ENCODE measurements around the gene TRPC4.
"Not testable (repeated sequence)": the region's sequence is repeated elsewhere in the genome, so short reads cannot be mapped to it uniquely, and the experiment has no call there.

Gene TRPC4

GRCh38 chr13:37811441-37811840, 58.1 kb downstream of the TRPC4 start:
- no peak for DNase-seq

- DNase-seq: no peak
These were observed 62.9 kb downstream of the TRPC4 start for GRCh38 chr13:37806666-37807065.

GRCh38 chr13:37797631-37798030, 71.9 kb downstream of the TRPC4 start:
- no peak for DNase-seq

GRCh38 chr13:37796795-37797194, 72.8 kb downstream of the TRPC4 start:
- not testable (repeated sequence) for DNase-seq

GRCh38 chr13:37795326-37795725, 74.2 kb downstream of the TRPC4 start:
- no peak for DNase-seq

- no peak for DNase-seq
These were observed 77.9 kb downstream of the TRPC4 start for GRCh38 chr13:37791699-37792098.

GRCh38 chr13:37788346-37788745, 81.2 kb downstream of the TRPC4 start:
- DNase-seq: no peak

GRCh38 chr13:37777676-37778075, 91.9 kb downstream of the TRPC4 start:
- no peak for DNase-seq

GRCh38 chr13:37775871-37776270, 93.7 kb downstream of the TRPC4 start:
- DNase-seq: no peak

- no peak for DNase-seq
These were observed 96.9 kb downstream of the TRPC4 start for GRCh38 chr13:37772644-37773043.

GRCh38 chr13:37769545-37769944, 100.0 kb downstream of the TRPC4 start:
- no peak for DNase-seq

GRCh38 chr13:37769078-37769477, 100.5 kb downstream of the TRPC4 start:
- no peak for DNase-seq

- DNase-seq: no peak
These were observed 103.1 kb downstream of the TRPC4 start for GRCh38 chr13:37766502-37766901.

GRCh38 chr13:37755349-37755748, 114.2 kb downstream of the TRPC4 start:
- DNase-seq: no peak

- no peak for DNase-seq
These were observed 115.8 kb downstream of the TRPC4 start for GRCh38 chr13:37753776-37754175.

- no peak for DNase-seq
These were observed 117.4 kb downstream of the TRPC4 start for GRCh38 chr13:37752146-37752545.

GRCh38 chr13:37751025-37751424, 118.5 kb downstream of the TRPC4 start:
- no peak for DNase-seq

- no peak for DNase-seq
These were observed 120.7 kb downstream of the TRPC4 start for GRCh38 chr13:37748913-37749312.

- no peak for DNase-seq
These were observed 122.4 kb downstream of the TRPC4 start for GRCh38 chr13:37747071-37747612.

- no peak for DNase-seq
These were observed 128.0 kb downstream of the TRPC4 start for GRCh38 chr13:37741536-37741935.

- DNase-seq: no peak
These were observed 133.5 kb downstream of the TRPC4 start for GRCh38 chr13:37736045-37736444.

- DNase-seq: no peak
These were observed 134.3 kb downstream of the TRPC4 start for GRCh38 chr13:37735293-37735692.

- DNase-seq: no peak
These were observed 139.7 kb downstream of the TRPC4 start for GRCh38 chr13:37729876-37730275.

- DNase-seq: no peak
These were observed 153.0 kb downstream of the TRPC4 start for GRCh38 chr13:37716420-37717195.

GRCh38 chr13:37715606-37716015, 154.0 kb downstream of the TRPC4 start:
- DNase-seq: no peak

Data from stimulated activated CD4-positive, alpha-beta T cell treated with anti-CD3 and anti-CD28 coated beads, Interleukin-2, amount 100 ng/mL, for 24 hours (primary cell).